Spinal cord (tissue), 10 donors: ENCODE data around the gene ANO4. TPM values are rescaled to one million over a fixed set of nuclear protein-coding genes. Genes with fewer than 3 reads are reported as not detected.

Experiments used
- DNase-seq, 6 donors: peaks; one replicate each; pipeline versions ENCODE4 v3.0.0 to v3.0.0-alpha.2; 2013 to 2015; ENCODE audit warnings: low spot score in 6 of 6, low read depth in 4 of 6
- H3K27ac ChIP-seq: one replicate; pipeline ENCODE4 v1.5.1; 2013; ENCODE audit warnings: low read depth, low read length, control low read depth
- H3K27me3 ChIP-seq: one replicate; pipeline ENCODE4 v1.6.1; 2013; ENCODE audit warnings: low read length; ENCODE audit not compliant: control insufficient read depth, insufficient read depth
- H3K36me3 ChIP-seq: one replicate; pipeline ENCODE4 v1.6.1; 2013; ENCODE audit warnings: low read length; ENCODE audit not compliant: control insufficient read depth, insufficient read depth
- H3K4me1 ChIP-seq: one replicate; pipeline ENCODE4 v1.6.1; 2013; ENCODE audit warnings: low read length; ENCODE audit not compliant: control insufficient read depth, insufficient read depth
- H3K4me3 ChIP-seq: one replicate; pipeline ENCODE4 v1.5.1; 2013; ENCODE audit warnings: low read depth, low read length, control low read depth
- H3K9me3 ChIP-seq: one replicate; pipeline ENCODE4 v1.6.1; 2013; ENCODE audit warnings: low read length; ENCODE audit not compliant: control insufficient read depth, insufficient read depth
- WGBS: methylation state at CpG from one replicate; pipeline ENCODE4 v1.1.5; 2013; ENCODE audit warnings: missing lambda C conversion rate; ENCODE audit not compliant: insufficient coverage; 5-methylcytosine and 5-hydroxymethylcytosine counted together
- polyA plus RNA-seq, 2 donors: library from polyadenylated mRNA; unstranded; fragments of 120-200 nt; gene quantifications; one replicate each; pipeline ENCODE4 v1.2.1, GENCODE V29; 2013; ENCODE audit not compliant: insufficient read length in 2 of 2
- total RNA-seq, 2 donors: library from RNA; depleted of rRNA in 1 of 2; stranded (reverse); fragments of 120-200 nt in 1 of 2; fragments of >200 nt in 1 of 2; gene quantifications; one replicate each; pipeline versions ENCODE4 v1.2.3 to v1.2.4, GENCODE V29; 2013 to 2014
- donor health status: healthy.

The ANO4 gene
- total and polyA plus RNA-seq, 4 donors: 14.5 to 47.1 (median 22.7) TPM

DNA sequence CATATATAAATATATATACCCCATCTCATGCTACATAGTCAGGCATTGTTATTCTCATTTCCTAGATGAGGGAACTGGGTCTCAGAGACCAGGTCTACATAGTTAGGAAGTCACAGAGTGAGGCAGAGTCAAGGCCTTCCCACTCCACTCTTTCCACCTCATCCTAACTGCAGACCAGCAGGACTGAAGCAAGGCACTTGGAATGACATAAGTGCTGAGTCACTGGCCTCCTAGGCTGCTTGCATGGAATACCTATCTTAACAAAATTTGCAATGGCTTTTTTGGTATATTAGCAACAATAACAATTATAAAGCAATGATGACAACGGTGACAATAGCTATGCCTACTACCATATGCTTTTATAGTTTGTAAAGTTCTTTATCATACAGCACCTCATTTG, 5.4 kb upstream of the ANO4 start:
- no CpG with 5 or more reads among the region's 1 CpG for WGBS
- Histone ChIP-seq H3K4me3 (no peak overlapping the region), H3K36me3 (no peaks in the 10 kb centered on the region), H3K9me3 (peaks cover 1% of the 10 kb centered on the region), H3K4me1 (no peaks in the 10 kb centered on the region), H3K27ac (no peak overlapping the region), H3K27me3 (no peaks in the 10 kb centered on the region)
- DNase-seq: no peak

GRCh38 chr12:100789975-100790374, 4.6 kb upstream of the ANO4 start:
- H3K9me3 ChIP-seq: peaks cover 1% of the 10 kb centered on the region
- no peak for DNase-seq
- peaks cover 4% of the 10 kb centered on the region for H3K4me1 ChIP-seq
- H3K27ac ChIP-seq: no peak overlapping the region
- H3K27me3 ChIP-seq: no peaks in the 10 kb centered on the region
- no peak overlapping the region for H3K4me3 ChIP-seq
- H3K36me3 ChIP-seq: no peaks in the 10 kb centered on the region
- 85% methylated on average over 2 of the region's 2 CpGs for WGBS

DNA sequence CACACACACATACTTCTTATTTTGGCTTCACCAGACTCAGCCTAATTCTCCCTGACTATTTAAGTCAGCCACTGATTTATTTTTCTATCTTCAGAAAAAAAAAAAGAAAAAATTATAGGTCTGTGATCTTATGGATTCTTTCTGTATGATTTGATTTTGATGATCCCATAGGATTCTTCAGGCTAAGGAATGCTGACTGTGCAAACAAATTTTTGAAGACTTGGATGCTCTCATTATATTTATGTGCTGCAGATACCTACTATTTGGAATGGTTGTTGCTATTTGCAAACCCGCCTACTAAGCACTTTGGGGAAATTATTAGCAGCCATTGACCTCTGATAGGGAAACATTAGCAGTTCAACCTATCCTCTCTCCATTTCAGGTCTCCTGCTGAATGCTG, 4.0 kb upstream of the ANO4 start:
- no peak for DNase-seq
- Histone ChIP-seq H3K36me3 (no peaks in the 10 kb centered on the region), H3K27ac (no peak overlapping the region), H3K9me3 (peaks cover 1% of the 10 kb centered on the region), H3K4me1 (peaks cover 4% of the 10 kb centered on the region), H3K27me3 (no peaks in the 10 kb centered on the region), H3K4me3 (no peak overlapping the region)
- WGBS: no CpG with 5 or more reads among the region's 1 CpG

DNA sequence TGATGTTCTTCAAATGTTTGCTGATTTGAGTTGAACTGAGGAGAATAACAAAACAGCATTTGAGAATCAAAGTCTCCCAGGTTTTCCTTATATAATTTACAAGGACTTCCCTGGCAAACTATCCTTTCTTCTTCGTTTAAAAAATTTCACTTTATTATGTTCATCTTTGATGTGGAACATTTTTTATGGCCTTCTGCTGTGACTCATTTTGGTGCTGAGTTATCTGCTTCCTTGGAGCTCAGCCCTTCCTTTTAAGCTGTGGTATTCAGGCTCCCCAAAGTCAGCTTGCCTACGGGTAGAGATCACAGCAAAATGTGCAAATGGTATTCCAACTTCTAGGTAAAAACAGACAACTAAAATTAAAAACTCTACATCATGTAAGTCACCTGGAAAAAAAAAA, 1.4 kb upstream of the ANO4 start:
- Histone ChIP-seq H3K36me3 (no peaks in the 10 kb centered on the region), H3K4me1 (peaks cover 4% of the 10 kb centered on the region), H3K9me3 (peaks cover 1% of the 10 kb centered on the region), H3K27me3 (no peaks in the 10 kb centered on the region), H3K27ac (no peak overlapping the region), H3K4me3 (no peak overlapping the region)
- DNase-seq: no peak
- no CpG with 5 or more reads among the region's 2 CpGs for WGBS

- WGBS: 6% methylated on average over 8 of the region's 9 CpGs
Observed at GRCh38 chr12:100795174-100795799, 711 bp downstream of the ANO4 start.

DNA sequence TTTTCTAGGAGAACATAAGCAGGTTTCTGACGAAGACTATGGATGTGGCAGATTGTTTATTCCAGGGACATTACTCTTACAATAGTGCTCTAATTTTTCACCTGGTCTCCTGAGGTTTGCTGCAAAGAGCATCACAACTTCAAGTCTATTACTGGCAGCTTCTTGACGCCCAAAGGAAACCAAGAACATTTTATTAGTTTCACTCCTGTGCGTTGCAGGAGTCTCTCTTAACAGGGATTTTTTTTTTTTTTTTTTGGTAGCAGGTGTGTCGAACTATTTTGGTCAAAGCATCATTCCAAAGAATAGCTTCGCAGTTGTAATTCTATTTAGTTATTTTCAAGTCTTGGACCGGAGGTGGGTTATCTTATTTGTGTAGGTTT, 1.2 kb downstream of the ANO4 start:
- H3K36me3 ChIP-seq: no peaks in the 10 kb centered on the region
- peaks cover 4% of the 10 kb centered on the region for H3K4me1 ChIP-seq
- no peaks in the 10 kb centered on the region for H3K9me3 ChIP-seq
- no CpG with 5 or more reads among the region's 6 CpGs for WGBS
- no peaks in the 10 kb centered on the region for H3K27me3 ChIP-seq
- peak in 1 of 6 donors; percentile 9 for DNase-seq
- H3K4me3 ChIP-seq: peak overlapping the region; percentile 45
- no peak overlapping the region for H3K27ac ChIP-seq

More at GRCh38 chr12:100795174-100795799, 711 bp downstream of the ANO4 start:
- no peaks in the 10 kb centered on the region for H3K36me3 ChIP-seq
- peak in 3 of 6 donors; percentile 28 to 83 (median 38) for DNase-seq
- H3K4me1 ChIP-seq: peaks cover 4% of the 10 kb centered on the region
- H3K9me3 ChIP-seq: no peaks in the 10 kb centered on the region
- peak overlapping the region; percentile 49 for H3K27ac ChIP-seq
- peak overlapping the region; percentile 45 for H3K4me3 ChIP-seq
- no peaks in the 10 kb centered on the region for H3K27me3 ChIP-seq

DNA sequence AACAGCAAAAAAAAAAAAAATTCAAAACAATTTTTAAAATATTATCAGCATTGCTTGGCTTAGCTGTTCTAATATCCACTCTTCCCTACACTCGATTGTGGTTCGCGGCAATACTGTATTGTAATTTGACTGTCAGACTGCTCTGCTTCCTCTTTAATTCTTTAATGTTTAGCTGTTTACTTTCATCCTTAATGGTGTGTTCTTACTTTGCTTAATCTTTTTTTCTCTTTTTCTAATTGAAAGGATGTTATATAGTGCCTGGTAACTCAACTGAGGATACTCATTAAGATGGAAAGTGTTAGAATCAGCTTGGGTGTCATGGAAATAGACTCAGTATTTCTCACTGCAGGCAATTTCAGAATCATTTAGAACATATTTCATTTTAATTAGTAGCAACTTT, 2.0 kb downstream of the ANO4 start:
- H3K4me1 ChIP-seq: peaks cover 4% of the 10 kb centered on the region
- DNase-seq: peak in 1 of 6 donors; percentile 75
- H3K36me3 ChIP-seq: no peaks in the 10 kb centered on the region
- H3K27me3 ChIP-seq: no peaks in the 10 kb centered on the region
- H3K27ac ChIP-seq: no peak overlapping the region
- H3K9me3 ChIP-seq: no peaks in the 10 kb centered on the region
- peak overlapping the region; percentile 10 for H3K4me3 ChIP-seq
- 28% methylated on average over 3 of the region's 3 CpGs for WGBS

- H3K27me3 ChIP-seq: no peaks in the 10 kb centered on the region
- 42% methylated on average over 1 of the region's 1 CpG for WGBS
- DNase-seq: peak in 3 of 6 donors; percentile 9 to 87 (median 64)
- no peak overlapping the region for H3K27ac ChIP-seq
- H3K36me3 ChIP-seq: no peaks in the 10 kb centered on the region
- peak overlapping the region; percentile 4 for H3K4me3 ChIP-seq
- peaks cover 4% of the 10 kb centered on the region for H3K4me1 ChIP-seq
- no peaks in the 10 kb centered on the region for H3K9me3 ChIP-seq
Observed at GRCh38 chr12:100797246-100797645, 2.7 kb downstream of the ANO4 start.

DNA sequence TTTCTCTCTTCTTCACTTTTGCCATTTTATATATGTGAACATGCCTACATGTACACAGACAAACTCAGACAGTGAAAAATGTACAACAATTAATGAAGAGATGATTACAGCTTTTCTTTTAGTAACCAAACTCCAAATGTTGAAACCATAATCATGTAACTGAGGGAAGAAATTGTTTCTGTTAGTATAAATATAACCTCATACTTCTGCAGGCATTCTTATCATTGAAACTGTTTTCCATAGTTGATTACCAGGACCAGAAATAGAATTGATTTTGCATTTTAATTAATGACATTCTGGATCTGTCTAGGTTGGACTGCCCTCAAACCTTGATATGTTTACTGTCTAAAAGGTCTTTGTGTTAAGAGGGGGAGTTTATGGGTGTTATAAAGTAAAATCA, 3.2 kb downstream of the ANO4 start:
- H3K36me3 ChIP-seq: no peaks in the 10 kb centered on the region
- no peak overlapping the region for H3K4me3 ChIP-seq
- H3K4me1 ChIP-seq: peaks cover 4% of the 10 kb centered on the region
- H3K27me3 ChIP-seq: no peaks in the 10 kb centered on the region
- no peak overlapping the region for H3K27ac ChIP-seq
- H3K9me3 ChIP-seq: no peaks in the 10 kb centered on the region
- no peak for DNase-seq

- Histone ChIP-seq H3K9me3 (no peaks in the 10 kb centered on the region), H3K27me3 (no peaks in the 10 kb centered on the region), H3K4me1 (peaks cover 4% of the 10 kb centered on the region), H3K36me3 (no peaks in the 10 kb centered on the region), H3K4me3 (no peak overlapping the region), H3K27ac (no peak overlapping the region)
- peak in 2 of 6 donors; percentile 32 to 74 for DNase-seq
- no CpG with 5 or more reads among the region's 3 CpGs for WGBS
Observed at GRCh38 chr12:100798286-100799160, 3.9 kb downstream of the ANO4 start.
